ENCODE measurements around the gene TMEM132A. TPM values are rescaled to one million over a fixed set of nuclear protein-coding genes. Genes with fewer than 3 reads are reported as not detected.
A peak's percentile ranks its signal among the peaks of the same experiment; 100 is the strongest.

Gene TMEM132A
- total RNA-seq, 1 experiment from 2014 or later = 84.2 TPM

DNA sequence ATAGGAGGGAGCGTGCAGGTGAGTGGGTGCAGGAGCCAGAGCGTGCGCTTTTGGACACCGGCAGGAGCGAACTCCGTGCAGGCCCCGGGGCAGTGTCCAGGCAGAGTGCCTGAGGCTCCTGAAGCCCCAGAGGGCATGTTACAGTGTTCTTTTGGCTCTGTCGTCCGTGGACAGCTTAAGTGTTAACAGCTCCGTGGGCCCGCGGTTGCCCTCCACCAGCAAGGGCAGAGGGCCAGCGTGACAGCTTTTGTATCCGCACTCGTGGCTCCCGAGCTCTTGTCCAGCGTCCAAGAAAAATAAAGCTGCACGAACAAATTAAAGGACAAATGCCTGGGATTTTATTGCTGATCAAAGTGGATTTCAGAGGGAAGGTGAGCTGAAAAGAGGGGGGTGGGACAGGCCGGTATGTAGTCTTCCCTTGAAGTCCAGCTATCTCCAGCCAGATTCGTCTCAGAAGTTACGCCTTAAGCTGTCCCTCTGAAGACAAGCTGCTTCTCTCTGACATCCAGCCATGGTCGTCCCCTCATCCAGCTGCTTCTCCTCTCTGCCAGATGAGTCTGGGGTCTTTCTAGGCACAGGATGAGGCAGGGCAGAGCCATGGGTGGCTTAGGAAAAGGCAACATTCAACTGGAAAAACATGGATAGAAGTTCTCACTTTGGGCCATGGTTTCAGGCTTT is 11.3 kb upstream of the TMEM132A start:
- POLR2A ChIA-PET (ENCODE audit: unreplicated experiment) = interaction anchor here (0.7 kb wide), 1 partner anchor 1928 kb away, joined by 8 read pairs; no protein-coding TSS in a partner anchor
- H3K27me3 ChIP-seq (ENCODE audit: low read length) = no peaks in the 10 kb centered on the region
- no peaks in the 10 kb centered on the region for H3K9me2 ChIP-seq (replicated peaks; ENCODE audit: low read length)
- no peak for ATAC-seq
- H3K79me2 ChIP-seq (ENCODE audit: low read length) = peaks cover 41% of the 10 kb centered on the region
- H3K4me3 ChIP-seq (ENCODE audit: low read length) = peak overlapping the region; percentile 73
- intact Hi-C loops (cut with micrococcal nuclease) = no loop called here
- peaks cover 2% of the 10 kb centered on the region; the same call in 1 of the 2 replicates for H3K36me3 ChIP-seq (ENCODE audit: low read depth, low read length)
- TF ChIP-seq EZH2phosphoT487 (IDR thresholded peaks at IDR 0.05; ENCODE audit: borderline replicate concordance, low read length) (no peak), CTCF (conservative IDR thresholded peaks at IDR 0.05; ENCODE audit: low read depth, low read length) (no peak), EZH2 (IDR thresholded peaks at IDR 0.05; ENCODE audit: low read length, unreplicated experiment) (no peak)
- peak overlapping the region; percentile 89 for H3K9ac ChIP-seq (ENCODE audit: low read length)
- H2AFZ ChIP-seq (ENCODE audit: low read length) = peak overlapping the region; percentile 97
- no peaks in the 10 kb centered on the region for H3K9me3 ChIP-seq (ENCODE audit: low read length)
- peak overlapping the region; percentile 93 for H3K4me2 ChIP-seq (ENCODE audit: low read length)
- DNase-seq = no peak
- H3F3A ChIP-seq (ENCODE audit: low read length, unreplicated experiment) = peaks cover 7% of the 10 kb centered on the region
- H3K27ac ChIP-seq (ENCODE audit: low read length) = no peak overlapping the region
- CTCF ChIA-PET = interaction anchor here (1.3 to 1.9 kb wide), 2 partner anchors 14 to 217 kb away, joined by 3 to 13 read pairs; no protein-coding TSS in a partner anchor
- H3K4me1 ChIP-seq (ENCODE audit: insufficient read depth, low read length) = peaks cover 23% of the 10 kb centered on the region
- BruUV-seq (replicated peaks) = no TSS peak
- H4K20me1 ChIP-seq (ENCODE audit: low read length) = no peaks in the 10 kb centered on the region

DNA sequence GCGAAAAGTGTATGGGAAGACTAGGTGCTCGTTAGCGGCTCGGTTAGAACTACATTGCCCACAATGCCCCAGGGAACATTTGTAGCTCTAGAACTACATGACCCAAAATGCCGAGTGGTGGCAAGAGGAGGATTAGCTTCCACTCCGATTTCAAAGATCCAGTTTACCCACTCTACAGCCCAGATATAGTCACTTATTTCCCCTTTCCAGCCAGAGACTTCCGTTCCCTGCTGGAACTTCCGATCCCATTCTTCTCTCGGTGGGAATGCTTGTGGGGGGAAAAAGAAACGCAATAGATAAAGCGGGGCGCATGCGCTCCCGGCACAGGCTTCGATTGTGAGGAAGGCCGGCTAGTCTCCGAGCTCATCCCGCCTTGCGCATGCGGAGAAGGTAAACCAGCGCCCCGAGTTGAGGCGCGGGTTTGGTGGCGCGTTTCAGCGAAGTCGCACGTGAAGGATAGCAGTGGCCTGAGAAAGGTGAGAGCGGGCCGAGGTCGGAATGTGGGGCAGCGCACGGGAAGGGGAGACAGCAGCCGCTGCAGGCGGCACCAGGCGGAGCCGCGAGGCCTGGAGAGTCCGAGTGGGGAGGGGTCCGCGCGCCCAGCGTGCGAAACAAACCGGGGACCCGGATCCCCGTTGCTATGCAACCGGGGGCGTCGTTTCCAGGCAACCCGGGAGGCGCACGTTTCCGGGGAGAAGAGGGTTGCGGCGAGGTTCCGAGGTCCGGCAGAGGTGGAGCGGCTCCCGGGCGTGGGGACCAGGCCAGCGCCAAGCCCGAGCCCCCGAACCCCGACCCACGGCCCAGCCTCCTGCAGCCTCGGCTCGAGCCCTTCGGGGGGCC is 10.2 kb upstream of the TMEM132A start, which contains the start of gene TMEM109:
Gene TMEM109, plus strand, starts transcription at position 366 of the 840 bp plus-strand sequence. CDS start 5,536 bp downstream, outside the sequence.
- H3K4me1 ChIP-seq (ENCODE audit: insufficient read depth, low read length) = peaks cover 33% of the 10 kb centered on the region
- ATAC-seq = peak; percentile 71
- no peaks in the 10 kb centered on the region for H3K9me3 ChIP-seq (ENCODE audit: low read length)
- peak; percentile 89 for DNase-seq
- BruUV-seq (replicated peaks) = no TSS peak
- TF ChIP-seq EZH2 (IDR thresholded peaks at IDR 0.05; ENCODE audit: low read length, unreplicated experiment) (no peak), EZH2phosphoT487 (IDR thresholded peaks at IDR 0.05; ENCODE audit: borderline replicate concordance, low read length) (no peak), CTCF (conservative IDR thresholded peaks at IDR 0.05; ENCODE audit: low read depth, low read length) (no peak)
- peaks cover 7% of the 10 kb centered on the region for H3F3A ChIP-seq (ENCODE audit: low read length, unreplicated experiment)
- no peaks in the 10 kb centered on the region for H3K9me2 ChIP-seq (replicated peaks; ENCODE audit: low read length)
- H3K27ac ChIP-seq (ENCODE audit: low read length) = peak within 1 kb of the TSS; percentile 73
- peaks cover 51% of the 10 kb centered on the region for H3K79me2 ChIP-seq (ENCODE audit: low read length)
- H3K27me3 ChIP-seq (ENCODE audit: low read length) = no peaks in the 10 kb centered on the region
- H3K4me2 ChIP-seq (ENCODE audit: low read length) = peak within 1 kb of the TSS; percentile 93
- intact Hi-C loops (cut with micrococcal nuclease) = loop anchor here (2.0 kb wide), 2 partner anchors 217 to 247 kb away; partner anchors contain the start of gene VPS37C
- H2AFZ ChIP-seq (ENCODE audit: low read length) = peak within 1 kb of the TSS; percentile 97
- peak within 1 kb of the TSS; percentile 73 for H3K4me3 ChIP-seq (ENCODE audit: low read length)
- peak within 1 kb of the TSS; percentile 89 for H3K9ac ChIP-seq (ENCODE audit: low read length)
- CTCF ChIA-PET = interaction anchor here (0.6 to 1.9 kb wide), 6 partner anchors 15 to 216 kb away, joined by 3 to 13 read pairs (median 4); no protein-coding TSS in a partner anchor
- POLR2A ChIA-PET (ENCODE audit: unreplicated experiment) = interaction anchor here (0.6 kb wide), 2 partner anchors 141 to 1135 kb away, joined by 3 to 6 read pairs; no protein-coding TSS in a partner anchor
- H3K36me3 ChIP-seq (ENCODE audit: low read depth, low read length) = peaks cover 7% of the 10 kb centered on the region; the same call in 1 of the 2 replicates
- H4K20me1 ChIP-seq (ENCODE audit: low read length) = peaks cover 7% of the 10 kb centered on the region

All from PC-3 (cell line).